GM18499 (cell line): Measurements from ENCODE around the gene TCN2.
A peak's percentile ranks its signal among the peaks of the same experiment; 100 is the strongest.

Experiments
- ATAC-seq: cut with Tn5 transposase; IDR thresholded peaks from one replicate; pipeline ENCODE4 v1.9.1; 2021; ENCODE audit warnings: moderate number of reproducible peaks; ENCODE audit not compliant: insufficient read depth, unreplicated experiment

The TCN2 gene

GRCh38 chr22:30640361-30640760, 33.4 kb downstream of the TCN2 start:
- ATAC-seq: no peak

- ATAC-seq: no peak
These were observed 34.0 kb downstream of the TCN2 start for GRCh38 chr22:30640839-30641430.

- no peak for ATAC-seq
These were observed 36.3 kb downstream of the TCN2 start for GRCh38 chr22:30643055-30643875.

- ATAC-seq: no peak
These were observed 39.7 kb downstream of the TCN2 start for GRCh38 chr22:30646518-30647160.

GRCh38 chr22:30647536-30647935, 40.6 kb downstream of the TCN2 start:
- ATAC-seq: no peak

- no peak for ATAC-seq
These were observed 41.9 kb downstream of the TCN2 start for GRCh38 chr22:30648825-30649224.

- ATAC-seq: no peak
These were observed 42.5 kb downstream of the TCN2 start for GRCh38 chr22:30649430-30650007.

GRCh38 chr22:30650508-30651116, 43.6 kb downstream of the TCN2 start:
- no peak for ATAC-seq

GRCh38 chr22:30652852-30653251, 45.9 kb downstream of the TCN2 start:
- ATAC-seq: no peak

- ATAC-seq: no peak
These were observed 47.4 kb downstream of the TCN2 start for GRCh38 chr22:30654361-30654760.

GRCh38 chr22:30655532-30655931, 48.6 kb downstream of the TCN2 start:
- no peak for ATAC-seq

GRCh38 chr22:30662040-30662439, 55.1 kb downstream of the TCN2 start:
- ATAC-seq: no peak

- ATAC-seq: no peak
These were observed 57.8 kb downstream of the TCN2 start for GRCh38 chr22:30664798-30665197.

GRCh38 chr22:30665266-30665665, 58.3 kb downstream of the TCN2 start:
- ATAC-seq: no peak

GRCh38 chr22:30665786-30666185, 58.8 kb downstream of the TCN2 start:
- no peak for ATAC-seq

GRCh38 chr22:30667107-30667493, 60.1 kb downstream of the TCN2 start:
- no peak for ATAC-seq

- peak; percentile 59 for ATAC-seq
These were observed 60.8 kb downstream of the TCN2 start, which contains the start of gene DUSP18 for GRCh38 chr22:30667494-30668385. TSS of gene DUSP18 (minus strand) at chr22:30667875. CDS start at chr22:30664003, 3,872 bp downstream.

- ATAC-seq: no peak
These were observed 61.4 kb downstream of the TCN2 start for GRCh38 chr22:30668386-30668710.

- ATAC-seq: no peak
These were observed 64.1 kb downstream of the TCN2 start for GRCh38 chr22:30671071-30671470.

GRCh38 chr22:30673136-30673535, 66.2 kb downstream of the TCN2 start:
- no peak for ATAC-seq
